ENCODE measurements around the gene GPC1.

DNA sequence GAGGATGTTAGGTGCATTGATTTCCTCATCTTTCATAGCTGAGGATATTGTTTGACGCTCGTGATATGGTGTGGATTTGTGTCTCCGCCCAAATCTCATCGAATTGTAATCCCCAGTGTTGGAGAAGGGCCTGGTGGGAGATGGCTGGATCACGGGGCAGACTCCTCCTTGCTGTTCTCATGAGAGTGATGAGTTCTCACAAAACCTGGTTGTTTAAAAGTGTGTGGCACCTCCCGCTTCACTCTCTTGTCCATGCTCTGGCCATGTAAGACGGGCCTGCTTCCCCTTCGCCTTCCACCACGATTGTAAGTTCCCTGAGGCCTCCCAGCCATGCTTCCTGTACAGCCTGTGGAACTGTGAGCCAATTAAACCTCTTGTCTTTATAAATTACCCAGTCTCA is 28.4 kb upstream of the GPC1 start:
- no peak for TF ChIP-seq CTCF (IDR thresholded peaks at IDR 0.05)
- no peak for TF ChIP-seq EZH2 (IDR thresholded peaks at IDR 0.05)
- no peak for TF ChIP-seq EZH2phosphoT487 (IDR thresholded peaks at IDR 0.05)

Measured in neural progenitor cell (in vitro differentiated cells).